Inferior parietal cortex (tissue), 1 donor: ENCODE measurements around the gene YJEFN3.
A peak's percentile ranks its signal among the peaks of the same experiment; 100 is the strongest.

Experiments used
- DNase-seq: peaks from one replicate; pipeline ENCODE4 v3.0.0-alpha.2; 2016; ENCODE audit errors: extremely low spot score

YJEFN3 gene, protein sequence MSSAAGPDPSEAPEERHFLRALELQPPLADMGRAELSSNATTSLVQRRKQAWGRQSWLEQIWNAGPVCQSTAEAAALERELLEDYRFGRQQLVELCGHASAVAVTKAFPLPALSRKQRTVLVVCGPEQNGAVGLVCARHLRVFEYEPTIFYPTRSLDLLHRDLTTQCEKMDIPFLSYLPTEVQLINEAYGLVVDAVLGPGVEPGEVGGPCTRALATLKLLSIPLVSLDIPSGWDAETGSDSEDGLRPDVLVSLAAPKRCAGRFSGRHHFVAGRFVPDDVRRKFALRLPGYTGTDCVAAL

DNA sequence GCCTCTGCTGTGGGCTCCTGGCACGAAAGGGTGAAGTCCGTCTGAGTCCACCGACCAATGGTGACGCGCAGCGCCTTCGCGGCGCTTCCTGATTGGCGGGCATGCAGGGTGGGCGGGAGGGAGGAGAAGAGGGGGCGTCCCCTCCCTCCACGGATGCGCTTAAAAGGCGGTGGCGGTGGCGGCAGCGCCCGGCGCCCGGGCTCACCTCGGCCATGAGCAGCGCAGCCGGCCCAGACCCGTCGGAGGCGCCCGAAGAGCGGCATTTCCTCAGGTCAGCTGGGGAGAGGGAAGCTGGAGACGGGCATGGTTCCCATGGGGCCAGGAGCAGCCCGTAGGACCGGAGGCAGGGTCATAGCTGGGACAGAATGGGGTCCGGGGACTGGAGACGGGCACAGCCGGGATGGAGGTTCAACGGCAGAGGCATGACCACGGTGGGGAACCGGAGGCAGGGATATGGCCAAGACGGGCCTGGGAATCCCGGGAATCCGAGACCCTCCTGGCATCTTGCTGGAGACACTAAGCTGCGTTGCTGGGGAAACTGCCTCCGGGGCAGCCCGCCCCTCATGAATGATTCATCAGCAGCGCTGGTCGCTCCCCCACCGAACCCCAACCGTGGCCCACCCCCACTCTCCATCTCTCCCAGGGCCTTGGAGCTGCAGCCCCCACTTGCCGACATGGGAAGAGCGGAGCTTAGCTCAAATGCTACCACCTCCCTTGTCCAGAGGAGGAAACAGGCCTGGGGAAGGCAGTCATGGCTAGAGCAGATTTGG is at the start of gene YJEFN3:
Gene YJEFN3, plus strand, starts transcription at position 191 of the 770 bp plus-strand sequence. Its CDS starts 22 bp downstream, at position 213.
- DNase-seq: peak; percentile 57

DNA sequence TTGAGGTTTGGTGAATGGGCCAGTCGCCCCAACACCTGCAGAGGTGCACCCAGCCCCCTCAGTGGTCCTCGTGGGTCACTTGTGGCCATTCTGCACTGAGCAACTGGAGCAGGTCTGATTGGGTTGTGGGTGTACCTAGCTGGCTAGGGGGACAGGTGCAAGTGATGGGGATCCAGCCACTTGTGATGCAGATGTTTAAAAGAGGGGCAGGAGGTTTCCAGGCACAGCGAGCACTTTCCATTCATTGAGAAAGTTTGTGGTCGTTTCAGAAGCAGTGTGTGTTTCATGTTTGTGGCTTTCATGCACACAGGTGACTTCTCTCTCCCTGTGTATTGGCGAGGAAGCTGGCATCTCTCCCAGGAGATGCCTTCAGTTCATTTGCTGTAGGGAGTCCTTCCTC is 48.0 kb upstream of the YJEFN3 start:
- no peak for DNase-seq

DNA sequence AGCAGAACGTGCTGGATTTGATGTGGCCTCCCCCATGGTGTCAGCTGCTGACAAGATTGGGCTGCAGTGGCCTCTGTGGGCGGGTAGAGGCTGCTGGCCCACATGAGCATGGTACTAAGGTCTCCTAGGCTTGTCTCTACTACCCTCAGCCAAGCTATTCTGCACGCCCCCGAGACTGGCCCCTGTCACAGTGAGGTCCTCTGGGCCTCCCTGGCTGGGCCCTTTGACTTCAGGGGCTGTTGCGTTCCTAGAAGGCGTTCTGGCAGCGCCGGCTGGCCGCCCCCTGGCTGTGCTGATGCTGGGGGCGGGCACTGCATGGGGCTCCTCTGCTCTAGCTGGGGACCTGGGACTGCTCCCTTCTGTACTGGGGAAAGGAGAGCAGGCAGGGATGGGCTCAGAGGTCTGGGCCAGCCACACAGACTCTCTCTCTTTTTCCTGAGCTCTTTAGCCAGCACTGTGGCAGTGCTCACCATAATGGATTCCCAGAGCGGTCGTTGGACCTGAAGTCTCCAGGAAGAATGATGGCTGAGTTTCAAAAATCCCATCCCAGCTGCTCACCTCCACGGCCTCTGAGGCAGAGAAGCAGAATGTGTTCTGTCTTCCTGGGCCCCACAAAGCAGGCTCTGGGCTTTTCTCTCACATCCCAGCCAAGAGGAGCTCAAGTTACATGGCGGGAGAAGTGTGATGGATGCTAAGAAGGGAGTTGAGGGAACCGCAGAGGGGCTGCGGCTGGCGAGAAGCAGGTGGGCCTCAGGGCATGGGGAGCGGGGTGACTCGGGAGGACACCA is 45.7 kb upstream of the YJEFN3 start:
- DNase-seq: no peak

DNA sequence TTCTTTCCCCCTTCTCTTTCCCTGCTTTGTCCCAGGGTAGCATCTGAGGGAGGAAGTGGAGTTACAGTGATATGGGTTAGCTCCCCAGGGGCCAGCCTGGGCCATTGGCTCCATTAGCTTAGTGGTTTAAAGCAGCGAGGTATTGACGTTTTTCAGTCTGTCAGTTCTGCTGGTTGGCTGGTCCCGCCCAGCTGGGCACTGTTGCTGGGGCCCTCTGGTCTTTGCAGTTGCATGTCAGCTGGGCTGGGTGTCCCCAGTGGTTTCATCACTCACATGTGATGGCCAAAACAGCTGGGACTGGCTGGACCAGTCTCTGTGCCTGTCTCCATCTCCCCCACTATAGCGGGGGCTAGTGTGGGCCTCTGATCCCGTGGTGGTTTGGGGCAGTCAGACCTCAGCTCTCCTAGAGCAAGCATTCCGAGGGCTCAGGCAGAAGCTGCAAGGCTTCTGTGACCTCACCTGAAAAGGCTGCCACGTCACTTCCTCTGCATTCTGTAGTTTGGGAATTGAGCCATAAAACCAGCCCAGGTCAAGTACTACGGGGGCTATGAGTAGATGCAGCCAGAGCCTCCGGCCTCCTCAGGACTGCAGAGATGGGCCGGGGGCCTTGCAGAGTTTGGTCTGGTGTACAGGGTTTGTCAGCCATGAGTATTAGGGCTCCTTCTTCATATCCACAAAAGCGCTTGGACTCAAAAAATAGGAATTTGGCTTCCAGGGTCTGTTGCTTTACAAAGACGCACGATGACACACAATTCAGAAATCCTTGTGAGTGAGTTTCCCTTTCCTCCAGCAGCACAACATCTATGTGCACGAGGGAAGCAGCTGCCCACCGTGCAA is 43.3 kb upstream of the YJEFN3 start:
- no peak for DNase-seq

DNA sequence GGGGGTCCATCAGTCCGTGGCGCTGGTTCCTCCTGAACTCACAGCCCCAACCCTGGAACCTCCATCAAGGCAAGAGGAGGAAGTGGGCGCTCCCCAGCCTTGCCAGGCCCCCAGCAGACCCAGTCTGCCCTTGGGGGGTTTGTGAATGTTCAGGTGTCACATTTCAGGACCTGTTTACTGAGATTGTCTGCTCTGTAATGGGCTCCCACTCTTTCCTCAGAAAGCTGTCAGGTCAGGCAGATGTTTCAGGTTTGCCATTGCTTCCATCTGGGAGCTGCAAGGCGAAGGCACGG is 42.8 kb upstream of the YJEFN3 start:
- no peak for DNase-seq

DNA sequence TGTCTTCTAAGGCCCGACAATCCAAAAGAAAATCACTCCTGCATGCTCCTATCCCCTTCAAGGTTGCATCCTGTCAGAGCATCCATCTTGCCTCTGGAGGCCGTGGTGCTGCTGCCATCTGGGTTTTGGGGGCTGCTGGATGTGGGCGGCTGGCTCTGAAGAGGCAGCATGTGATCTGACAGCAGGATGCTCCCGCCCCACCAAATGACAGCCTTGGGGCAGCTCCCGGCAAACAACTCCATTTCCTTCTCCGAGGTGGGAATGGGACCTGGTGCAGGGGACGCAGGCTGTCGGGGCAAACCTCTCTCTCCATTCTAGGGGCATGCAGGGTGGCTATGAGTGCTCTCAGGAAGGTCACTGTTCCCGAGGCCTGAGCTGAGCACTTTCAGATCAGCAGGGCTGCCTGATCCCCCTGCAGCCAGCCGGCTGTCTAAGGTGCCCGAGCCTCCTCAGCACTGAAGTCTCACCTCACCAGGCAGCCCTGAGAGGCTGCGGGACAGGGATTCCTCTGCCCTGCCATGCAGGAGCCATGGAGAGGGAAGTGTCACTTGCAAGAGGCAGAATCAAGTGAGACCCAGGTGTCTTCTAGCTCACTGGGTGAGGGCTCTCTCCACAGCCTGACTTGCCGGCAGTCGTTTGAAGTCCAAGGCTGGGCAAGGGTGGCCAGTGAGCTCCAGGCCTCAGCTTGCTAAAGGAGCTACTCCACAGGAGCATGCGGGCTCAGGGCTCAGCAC is 42.2 kb upstream of the YJEFN3 start:
- DNase-seq: no peak

DNA sequence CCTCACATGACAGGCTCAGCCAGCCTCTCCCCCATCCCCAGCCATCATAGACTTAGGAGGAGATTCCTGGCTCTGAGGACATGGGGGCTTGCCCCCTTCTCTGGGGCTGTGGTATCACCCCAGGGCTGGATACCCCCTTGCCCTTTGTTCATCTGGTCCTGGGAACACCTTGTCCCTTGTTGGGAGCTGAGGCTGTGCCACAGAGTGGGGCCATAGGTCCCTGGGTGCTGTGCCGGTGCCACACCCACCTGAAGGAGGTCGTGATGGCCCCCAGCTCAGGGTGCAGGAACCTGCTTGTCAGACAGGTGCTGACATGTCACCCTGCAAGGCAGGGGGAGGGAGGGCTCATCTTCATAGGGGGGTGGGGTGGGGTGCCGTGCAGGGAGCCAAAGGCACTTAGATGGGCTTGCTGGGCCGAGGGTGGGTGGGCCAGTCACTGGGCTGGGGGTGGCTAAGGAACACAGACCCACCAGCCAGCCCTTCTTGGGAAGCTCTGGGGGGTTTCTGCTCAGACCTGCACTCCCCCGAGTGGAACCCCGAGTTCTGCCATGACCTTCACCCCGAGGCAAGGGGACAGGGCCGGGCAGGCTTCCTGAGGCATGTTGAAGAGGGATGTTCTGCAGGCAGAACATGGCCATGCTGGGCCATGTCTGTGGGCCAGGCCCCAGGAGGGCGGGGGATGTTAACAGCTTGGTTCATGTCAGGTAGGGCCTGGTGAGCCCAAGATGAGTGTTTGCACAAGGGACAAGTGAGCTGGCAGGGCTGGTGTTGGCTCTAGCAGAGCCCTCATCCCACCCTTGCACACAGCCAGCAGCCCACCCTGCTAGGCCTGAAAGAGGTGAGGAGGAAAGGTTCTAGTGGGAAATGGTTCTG is 41.4 kb upstream of the YJEFN3 start:
- DNase-seq: no peak

DNA sequence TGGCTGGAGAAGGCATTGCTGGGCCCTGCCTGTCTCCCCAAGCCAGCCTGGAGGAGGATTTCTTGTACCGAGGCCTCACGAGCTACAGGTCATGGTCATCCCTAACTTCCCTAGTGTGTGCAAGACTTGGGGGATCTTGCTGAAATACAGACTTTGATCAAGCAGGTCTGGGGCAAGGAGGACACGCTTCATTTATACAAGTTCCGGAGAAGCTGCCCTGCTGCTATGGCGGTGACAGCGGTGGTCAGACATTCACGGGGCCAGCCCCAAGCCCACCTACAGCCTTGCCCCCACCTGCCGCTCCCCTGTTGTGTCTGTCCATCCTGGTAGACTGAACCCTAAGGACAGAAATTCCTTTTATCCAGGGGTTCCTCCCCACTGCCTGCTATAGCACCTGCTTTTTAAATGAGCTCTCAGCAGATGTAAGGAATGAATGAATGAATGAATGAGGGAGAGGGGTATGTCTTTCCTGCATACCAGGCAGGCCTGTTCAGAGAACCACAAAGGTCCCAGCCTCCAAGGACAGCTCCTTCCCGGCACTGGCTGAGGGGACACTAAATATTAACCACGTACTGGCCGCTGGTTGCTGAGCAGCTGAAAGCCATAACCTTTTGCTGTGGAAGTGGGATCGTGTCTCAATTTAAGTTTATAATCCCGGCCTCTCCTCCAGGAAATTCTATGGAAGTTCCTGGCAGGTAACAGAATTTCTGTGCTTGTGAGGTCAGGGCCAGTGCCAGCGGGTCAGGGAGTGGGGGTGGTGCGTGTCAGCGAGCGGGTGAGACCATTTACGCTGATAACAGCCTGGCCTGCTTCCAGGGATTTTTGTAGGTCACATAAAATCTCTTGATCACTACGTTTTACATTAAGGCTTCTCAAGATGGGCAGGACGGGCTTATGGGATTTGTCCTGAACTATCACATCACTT is 40.5 kb upstream of the YJEFN3 start:
- no peak for DNase-seq

DNA sequence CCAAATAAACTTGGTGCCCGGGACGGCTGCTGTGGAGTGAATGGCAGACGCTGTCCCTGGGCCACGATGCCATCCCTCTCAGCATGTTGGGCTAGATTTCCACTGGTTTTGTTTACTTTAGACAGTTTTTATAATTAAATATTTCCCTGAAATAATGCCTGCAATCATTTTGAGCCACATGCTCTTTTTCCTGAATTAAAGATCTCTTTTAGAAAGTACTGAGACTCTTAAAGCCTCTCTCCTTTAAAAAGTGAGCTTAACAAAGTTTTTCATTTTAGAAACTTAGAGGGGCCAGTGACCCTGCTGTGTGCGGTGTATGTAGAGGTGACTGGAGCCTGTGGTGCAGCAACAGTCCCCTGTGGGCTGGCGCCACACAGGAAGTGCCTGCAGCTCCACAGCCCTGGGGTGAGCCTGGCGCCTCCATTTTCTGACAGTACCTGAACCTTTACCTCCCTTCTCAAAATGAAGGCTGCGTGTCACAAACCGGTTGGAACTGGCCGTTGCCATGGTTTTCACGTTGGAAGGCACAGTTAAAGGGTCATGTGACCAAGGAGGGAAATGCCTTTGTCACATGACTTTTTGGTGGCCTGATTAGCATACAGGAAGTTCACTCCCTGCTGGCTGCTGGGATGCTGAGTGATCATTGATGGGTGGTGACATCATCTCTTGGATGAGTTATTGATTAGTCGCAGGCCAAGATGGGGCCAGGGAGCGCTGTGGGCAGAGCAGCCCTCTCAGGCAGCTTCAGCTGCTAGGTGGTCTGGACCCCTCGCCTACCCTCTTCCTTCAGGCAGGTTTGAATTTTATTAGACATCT is 39.6 kb upstream of the YJEFN3 start:
- DNase-seq: peak; percentile 72

DNA sequence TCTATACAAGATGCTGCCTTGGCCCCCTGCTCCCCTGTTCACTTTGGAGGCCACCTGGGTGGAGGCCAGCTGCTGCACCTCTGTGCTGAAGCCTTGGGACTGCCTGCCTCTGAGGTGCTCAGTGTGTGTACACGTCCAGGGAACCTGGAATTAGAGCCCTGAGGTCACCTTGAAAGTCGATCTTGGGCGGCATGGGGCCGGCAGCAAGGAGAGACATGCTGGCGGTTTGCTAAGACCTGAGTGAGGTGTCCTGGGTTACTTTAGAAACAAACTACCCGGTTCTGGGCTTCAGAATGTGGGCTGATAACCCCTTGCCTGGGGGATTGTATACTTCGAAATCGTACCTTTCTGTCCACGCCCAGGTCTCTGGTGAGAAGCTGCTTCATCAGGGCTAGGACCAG is 38.9 kb upstream of the YJEFN3 start:
- DNase-seq: no peak

DNA sequence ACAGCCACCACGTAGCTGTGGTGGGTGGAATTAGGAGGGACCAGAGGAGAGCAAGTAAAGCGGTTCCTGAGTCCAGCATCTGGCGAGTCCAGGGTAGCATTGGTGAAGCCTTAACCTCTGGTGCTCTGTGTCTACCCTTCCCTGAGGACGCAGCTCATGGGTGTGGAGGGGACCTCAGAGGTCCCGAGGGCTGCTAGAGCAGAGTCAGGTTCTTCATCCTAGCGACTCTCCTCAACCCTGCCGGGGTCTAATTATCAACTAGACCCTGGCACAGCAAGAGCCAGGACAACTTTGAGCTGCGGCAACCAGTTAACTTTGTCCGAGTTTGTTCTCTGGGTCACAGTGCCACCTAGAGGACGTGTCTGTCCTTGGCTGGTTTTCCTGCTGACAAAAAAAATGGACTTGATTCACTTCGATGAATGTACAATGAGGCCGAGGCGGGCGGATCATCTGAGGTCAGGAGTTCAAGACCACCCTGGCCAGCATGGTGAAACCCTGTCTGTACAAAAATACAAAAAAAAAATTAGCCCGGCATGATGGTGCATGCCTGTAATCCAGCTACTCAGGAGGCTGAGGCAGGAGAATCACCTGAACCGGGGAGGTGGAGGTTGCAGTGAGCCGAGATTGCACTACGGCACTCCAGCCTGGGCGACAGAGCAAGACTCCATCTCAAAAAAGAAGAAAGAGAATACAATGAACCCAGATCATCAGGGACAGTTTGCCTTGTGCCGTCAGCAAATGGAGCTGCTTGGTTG is 38.3 kb upstream of the YJEFN3 start:
- DNase-seq: peak; percentile 93

DNA sequence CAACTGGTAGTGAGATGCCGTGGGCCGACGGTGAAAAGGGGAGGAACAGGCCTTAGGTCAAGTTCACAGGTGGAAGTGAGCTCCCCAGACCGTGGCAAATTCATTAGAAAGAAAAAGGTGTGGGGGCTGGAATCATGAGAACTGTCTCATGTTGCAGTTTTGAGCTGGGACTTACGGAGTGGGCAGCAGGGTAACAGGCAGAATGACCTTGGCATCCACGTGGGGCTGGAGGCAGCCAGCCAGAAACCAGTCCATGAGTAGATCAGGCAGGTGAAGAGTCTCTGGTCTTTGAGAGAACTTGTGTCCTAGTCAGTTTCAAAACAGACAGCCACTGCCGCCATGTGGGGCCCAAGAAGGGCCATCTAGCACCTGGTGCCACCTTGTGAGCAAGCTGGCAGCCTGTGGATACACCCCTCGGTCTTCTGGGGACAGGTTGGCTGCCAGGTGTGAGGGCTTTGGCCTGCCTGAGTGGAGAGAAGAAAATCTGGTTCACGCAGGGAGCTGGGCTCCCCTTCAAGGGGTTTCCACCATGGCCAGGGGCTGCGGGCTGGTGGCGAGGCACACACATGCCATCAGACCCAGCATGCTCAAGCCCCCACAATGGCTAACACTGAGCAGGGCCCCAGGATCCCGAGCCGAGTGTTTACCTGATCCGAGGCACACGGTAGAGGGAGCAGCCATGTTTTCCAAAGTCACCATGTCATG is 37.2 kb upstream of the YJEFN3 start:
- DNase-seq: no peak

DNA sequence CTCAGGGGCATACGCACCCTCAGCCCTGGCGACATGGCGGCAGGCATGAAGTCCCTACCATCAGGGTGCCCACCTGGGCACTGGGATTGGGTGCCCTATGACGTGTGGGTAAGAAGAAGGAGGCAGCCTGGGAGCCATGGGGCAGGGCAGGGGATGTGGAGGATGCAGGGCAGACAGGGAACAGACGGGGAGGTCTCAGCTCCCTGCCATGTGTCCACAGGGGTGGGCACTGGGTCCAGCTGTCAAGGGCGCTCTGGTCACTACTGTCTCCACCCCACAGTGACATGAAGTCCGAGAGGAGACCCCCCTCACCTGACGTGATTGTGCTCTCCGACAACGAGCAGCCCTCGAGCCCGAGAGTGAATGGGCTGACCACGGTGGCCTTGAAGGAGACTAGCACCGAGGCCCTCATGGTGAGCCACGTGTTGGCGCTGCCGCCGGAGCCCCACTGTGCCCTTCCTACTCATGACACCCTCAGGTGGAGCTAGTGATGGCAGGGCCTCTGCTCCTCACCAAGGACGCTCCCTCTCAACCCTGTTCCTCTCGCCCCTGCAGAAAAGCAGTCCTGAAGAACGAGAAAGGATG is 36.6 kb upstream of the YJEFN3 start:
- no peak for DNase-seq

DNA sequence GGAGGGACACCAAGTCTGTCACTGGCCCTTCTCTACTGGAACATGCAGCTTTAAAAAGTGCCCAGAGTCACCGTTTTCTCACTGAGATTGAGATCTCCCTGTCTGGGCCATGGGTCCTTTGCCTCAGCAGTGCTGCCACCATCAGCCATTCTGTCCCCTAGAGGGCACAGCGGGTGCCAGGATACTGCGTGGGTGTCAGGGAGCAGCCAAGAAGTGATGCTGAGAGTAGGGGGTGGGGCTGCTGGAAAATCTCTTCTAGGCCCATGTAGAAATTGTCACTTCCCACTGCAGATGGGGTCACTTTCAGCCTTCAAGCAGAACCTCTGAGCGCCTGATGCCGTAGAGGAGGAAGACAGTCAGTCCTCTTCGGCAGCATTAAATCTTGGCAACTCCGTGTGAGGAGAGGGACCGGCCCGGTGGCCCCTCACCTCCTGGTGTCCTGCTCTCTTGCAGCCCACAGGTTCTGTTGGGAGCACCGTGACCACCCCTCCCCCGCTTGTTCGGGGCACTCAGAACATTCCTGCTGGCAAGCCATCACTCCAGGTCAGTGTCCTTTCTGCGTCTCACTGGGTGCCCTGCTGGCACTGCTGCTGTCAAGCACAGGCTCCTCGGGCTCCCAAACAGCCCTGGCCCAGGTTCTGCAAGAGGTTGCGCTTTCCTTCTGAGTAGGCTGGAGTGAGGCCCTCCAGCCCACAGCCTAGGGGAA is 34.7 kb upstream of the YJEFN3 start:
- DNase-seq: no peak
